WI38 (cell line): ENCODE data around the gene COX7B2.

Experiments used
- H3K4me3 ChIP-seq: 2 replicates; pipeline ENCODE4 v1.5.1; 2011; ENCODE audit warnings: low read depth, mild to moderate bottlenecking, control low read depth, low read length
- CTCF ChIP-seq: IDR thresholded peaks from 2 replicates; pipeline ENCODE4 v1.5.1; 2012; ENCODE audit warnings: low read depth, mild to moderate bottlenecking, control low read depth, low read length

Gene COX7B2

GRCh38 chr4:46836584-46836983 lies 72.5 kb downstream of the COX7B2 start:
- TF ChIP-seq CTCF, result no peak
- no peak overlapping the region for H3K4me3 ChIP-seq

- no peak overlapping the region for H3K4me3 ChIP-seq
- TF ChIP-seq CTCF, result no peak
Observed at GRCh38 chr4:46830971-46831454, 78.0 kb downstream of the COX7B2 start.

GRCh38 chr4:46820154-46820553 lies 88.9 kb downstream of the COX7B2 start:
- H3K4me3 ChIP-seq, result no peak overlapping the region
- TF ChIP-seq CTCF, result no peak

GRCh38 chr4:46819095-46819494 lies 90.0 kb downstream of the COX7B2 start:
- TF ChIP-seq CTCF, result no peak
- no peak overlapping the region for H3K4me3 ChIP-seq

- H3K4me3 ChIP-seq, result no peak overlapping the region
- TF ChIP-seq CTCF, result no peak
Observed at GRCh38 chr4:46818604-46819003, 90.4 kb downstream of the COX7B2 start.

GRCh38 chr4:46817806-46818205 lies 91.2 kb downstream of the COX7B2 start:
- TF ChIP-seq CTCF, result no peak
- H3K4me3 ChIP-seq, result no peak overlapping the region

GRCh38 chr4:46804781-46805413 lies 104.1 kb downstream of the COX7B2 start:
- TF ChIP-seq CTCF, result no peak

More at GRCh38 chr4:46804781-46805413, 104.1 kb downstream of the COX7B2 start:
- no peak overlapping the region for H3K4me3 ChIP-seq
